Transverse colon (tissue), 4 donors: Measurements from ENCODE around the gene MPND.

ENCODE experiments used
- CTCF ChIP-seq, 5 experiments: fragments of 200-600 bp in 3 of 5; fragments of 450-650 bp in 2 of 5; sonication (generic) in 3 of 5; IDR thresholded peaks; 1 replicate in 2 of 5; 2 replicates in 3 of 5; pipeline ENCODE4 v1.5.1; 2016 to 2017; ENCODE audit warnings: antibody characterized with exemption in 5 of 5, inconsistent platforms in 3 of 5, mild to moderate bottlenecking in 2 of 5, moderate library complexity in 1 of 5
- EP300 ChIP-seq: sonication (generic); formaldehyde crosslinking; IDR thresholded peaks from one replicate; pipeline ENCODE4 v1.6.1; 2017; ENCODE audit warnings: antibody characterized with exemption, low read depth
- POLR2AphosphoS5 ChIP-seq, 3 donors: sonication (generic); formaldehyde crosslinking; IDR thresholded peaks; one replicate each; pipeline ENCODE4 v1.6.1; 2016; ENCODE audit warnings: antibody characterized with exemption in 3 of 3

- TF ChIP-seq CTCF (IDR thresholded peaks at IDR 0.05): no peak
- no peak for TF ChIP-seq POLR2AphosphoS5 (IDR thresholded peaks at IDR 0.05)
- no peak for TF ChIP-seq EP300
Measured at GRCh38 chr19:4360081-4360569, 16.8 kb downstream of the MPND start.
